NOMO-1 (cell line): Measurements from ENCODE around the gene KRT2.
"Not testable (repeated sequence)": the region's sequence is repeated elsewhere in the genome, so short reads cannot be mapped to it uniquely, and the experiment has no call there.

Experiments used
- DNase-seq, 2 experiments: peaks; one replicate each; lab custom pipeline; 2025; ENCODE audit not compliant: unreplicated experiment in 2 of 2; lab: John Stamatoyannopoulos, UW

The KRT2 gene

GRCh38 chr12:52685406-52685890 lies 33.4 kb upstream of the KRT2 start:
- DNase-seq: no peak

- DNase-seq: no peak
These were observed 32.4 kb upstream of the KRT2 start for GRCh38 chr12:52684431-52684830.

GRCh38 chr12:52683575-52684300 lies 31.7 kb upstream of the KRT2 start:
- no peak for DNase-seq

- no peak for DNase-seq
These were observed 31.0 kb upstream of the KRT2 start for GRCh38 chr12:52682938-52683574.

- no peak for DNase-seq
These were observed 30.3 kb upstream of the KRT2 start for GRCh38 chr12:52682381-52682660.

- DNase-seq: no peak
These were observed 29.7 kb upstream of the KRT2 start for GRCh38 chr12:52681526-52682380.

- DNase-seq: no peak
These were observed 28.4 kb upstream of the KRT2 start, which contains the start of gene KRT1 for GRCh38 chr12:52680363-52680762. Gene KRT1, minus strand, starts transcription at chr12:52680407. Its CDS starts 59 bp downstream, at chr12:52680348.

- no peak for DNase-seq
These were observed 27.9 kb upstream of the KRT2 start for GRCh38 chr12:52679875-52680274.

- DNase-seq: no peak
These were observed 25.7 kb upstream of the KRT2 start for GRCh38 chr12:52677671-52678070.

GRCh38 chr12:52677126-52677525 lies 25.1 kb upstream of the KRT2 start:
- no peak for DNase-seq

- no peak for DNase-seq
These were observed 24.2 kb upstream of the KRT2 start for GRCh38 chr12:52676163-52676562.

- DNase-seq: no peak
These were observed 23.3 kb upstream of the KRT2 start for GRCh38 chr12:52675301-52675701.

GRCh38 chr12:52674433-52674775 lies 22.4 kb upstream of the KRT2 start:
- DNase-seq: no peak

- DNase-seq: no peak
These were observed 21.9 kb upstream of the KRT2 start for GRCh38 chr12:52673713-52674432.

GRCh38 chr12:52673217-52673616 lies 21.2 kb upstream of the KRT2 start:
- no peak for DNase-seq

GRCh38 chr12:52672321-52672933 lies 20.4 kb upstream of the KRT2 start:
- DNase-seq: no peak

GRCh38 chr12:52670961-52671360 lies 18.9 kb upstream of the KRT2 start:
- no peak for DNase-seq

- DNase-seq: no peak
These were observed 18.5 kb upstream of the KRT2 start for GRCh38 chr12:52670506-52670905.

GRCh38 chr12:52669941-52670340 lies 17.9 kb upstream of the KRT2 start:
- DNase-seq: not testable (repeated sequence)

GRCh38 chr12:52669426-52669825 lies 17.4 kb upstream of the KRT2 start:
- DNase-seq: no peak

- no peak for DNase-seq
These were observed 15.9 kb upstream of the KRT2 start for GRCh38 chr12:52667931-52668330.
